ENCODE measurements around the gene TMEM223. TPM values are rescaled to one million over a fixed set of nuclear protein-coding genes. Genes with fewer than 3 reads are reported as not detected.
"Not testable (repeated sequence)": the region's sequence is repeated elsewhere in the genome, so short reads cannot be mapped to it uniquely, and the experiment has no call there.

Gene TMEM223, protein sequence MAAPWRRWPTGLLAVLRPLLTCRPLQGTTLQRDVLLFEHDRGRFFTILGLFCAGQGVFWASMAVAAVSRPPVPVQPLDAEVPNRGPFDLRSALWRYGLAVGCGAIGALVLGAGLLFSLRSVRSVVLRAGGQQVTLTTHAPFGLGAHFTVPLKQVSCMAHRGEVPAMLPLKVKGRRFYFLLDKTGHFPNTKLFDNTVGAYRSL
- total RNA-seq (2014; rRNA removed; shearing (Covaris generic)) = 46.4 and 47.4 TPM in 2 replicates
- 48.8 and 51.5 TPM in 2 replicates for polyA plus RNA-seq (2015; cell fraction: cytosol; rRNA removed)
- polyA plus RNA-seq (2015; cell fraction: nucleus; rRNA removed) = 17.9 and 21.4 TPM in 2 replicates

GRCh38 chr11:62791501-62792201 is at the start of gene TMEM223:
Gene TMEM223 (minus strand): TSS chr11:62792006. CDS start chr11:62791994, 12 bp downstream.
- DNase-seq (ENCODE audit: low read depth) = peak; percentile 82

- DNase-seq (ENCODE audit: low read depth) = not testable (repeated sequence)
These were observed 49.0 kb upstream of the TMEM223 start for GRCh38 chr11:62840721-62841360.

- DNase-seq (ENCODE audit: low read depth) = peak; percentile 89
These were observed 47.5 kb upstream of the TMEM223 start, which contains the start of gene WDR74 for GRCh38 chr11:62839050-62839945. Gene WDR74 (minus strand): TSS chr11:62839590. CDS start chr11:62839570, 20 bp downstream.

- DNase-seq (ENCODE audit: low read depth) = no peak
These were observed 43.5 kb upstream of the TMEM223 start for GRCh38 chr11:62835336-62835735.

GRCh38 chr11:62832336-62833234 is 40.8 kb upstream of the TMEM223 start, which contains the start of gene TEX54:
Gene TEX54 (minus strand): TSS chr11:62832841.
- no peak for DNase-seq (ENCODE audit: low read depth)

DNA sequence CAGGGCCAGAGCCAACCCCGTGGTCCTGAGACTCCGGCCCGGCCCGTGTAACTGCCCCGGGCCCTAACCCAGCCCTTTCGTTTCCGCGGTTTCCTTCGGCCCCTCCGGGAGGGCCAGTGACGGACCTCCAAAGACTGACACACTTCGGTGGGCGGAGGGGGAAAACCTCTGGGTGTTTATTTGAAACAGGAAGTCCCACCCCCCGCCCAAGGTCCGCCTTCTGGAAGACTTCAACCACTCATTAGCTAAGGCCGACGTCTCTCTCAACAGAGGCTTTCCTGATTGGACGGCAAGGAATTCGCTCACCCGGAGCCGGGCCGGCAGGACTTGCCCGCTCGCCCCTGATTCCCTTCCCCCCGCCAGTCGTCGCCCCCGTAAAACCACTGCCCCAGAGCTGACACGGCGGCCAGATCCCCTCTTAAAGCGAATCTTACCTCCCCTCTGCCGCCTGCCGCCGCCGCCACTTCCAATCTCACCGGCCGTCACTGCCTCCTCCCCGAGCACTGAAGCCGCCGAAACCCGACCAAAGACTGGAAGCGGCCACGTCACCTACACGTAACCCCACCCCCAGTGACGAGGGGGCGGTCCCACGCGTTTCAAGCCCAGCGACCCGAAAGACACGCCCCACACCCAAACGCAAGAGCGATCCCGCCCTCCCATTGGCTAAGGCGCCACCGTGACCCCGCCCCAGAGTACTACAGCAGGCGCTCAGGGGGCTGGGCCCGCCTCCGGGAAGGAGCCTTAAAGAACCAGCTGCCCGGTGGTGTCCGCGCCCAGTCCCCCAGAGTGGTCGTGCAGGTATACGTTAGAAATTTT is 39.9 kb upstream of the TMEM223 start, which contains the start of gene STX5:
STX5 (minus strand) TSS at position 532 of the 816 bp plus-strand sequence. CDS start 808 bp downstream, outside the sequence.
- peak; percentile 97 for DNase-seq (ENCODE audit: low read depth)

DNA sequence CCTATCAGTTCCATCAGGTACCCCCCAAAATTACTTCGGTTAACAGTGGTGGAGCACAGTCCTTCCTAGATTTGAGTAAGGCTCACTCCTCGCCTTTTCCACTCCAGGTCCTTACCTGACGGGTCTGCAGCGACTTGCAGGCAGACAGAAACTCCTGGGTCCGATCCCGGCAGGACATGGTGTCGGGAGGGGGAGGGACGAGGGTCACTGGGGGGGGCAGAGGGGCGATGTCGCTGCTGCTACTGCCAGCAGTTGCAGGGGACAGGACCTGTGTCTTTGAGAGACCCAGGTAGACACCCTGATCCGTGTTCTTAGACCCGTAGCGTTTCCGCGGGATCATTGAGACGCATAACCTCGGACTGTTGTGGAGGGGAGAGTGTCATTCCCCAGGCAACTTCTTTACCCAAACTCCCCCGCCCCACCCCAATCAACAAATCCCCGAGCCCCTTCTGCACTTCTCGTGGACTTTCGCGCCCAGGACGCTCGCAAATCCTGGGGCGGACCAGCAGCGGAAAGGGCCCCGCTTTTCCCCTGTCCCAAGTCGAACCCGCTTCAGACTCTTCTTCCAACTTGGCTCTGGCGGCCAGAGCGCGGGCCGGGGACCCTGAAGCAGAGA is 39.2 kb upstream of the TMEM223 start:
- DNase-seq (ENCODE audit: low read depth) = no peak

GRCh38 chr11:62828130-62828529 is 36.3 kb upstream of the TMEM223 start:
- not testable (repeated sequence) for DNase-seq (ENCODE audit: low read depth)

DNA sequence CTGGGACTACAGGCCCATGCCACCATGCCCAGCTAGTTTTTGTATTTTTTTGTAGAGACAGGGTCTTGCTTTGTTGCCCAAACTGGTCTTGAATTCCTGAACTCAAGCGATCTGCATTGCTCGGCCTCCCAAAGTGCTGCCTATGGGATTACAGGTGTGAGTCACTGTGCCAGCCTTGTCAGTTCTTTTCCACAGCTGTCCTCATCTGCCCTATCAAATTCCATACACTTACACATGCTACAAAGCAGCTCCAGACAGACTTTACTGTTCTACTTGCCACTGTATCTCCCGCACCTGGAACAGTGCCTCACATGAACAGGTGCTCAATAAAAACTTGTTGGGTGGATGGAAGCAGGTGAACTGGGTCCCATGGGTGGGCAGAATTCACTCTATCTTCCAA is 31.9 kb upstream of the TMEM223 start:
- DNase-seq (ENCODE audit: low read depth) = no peak

- no peak for DNase-seq (ENCODE audit: low read depth)
These were observed 25.3 kb upstream of the TMEM223 start for GRCh38 chr11:62817129-62817528.

DNA sequence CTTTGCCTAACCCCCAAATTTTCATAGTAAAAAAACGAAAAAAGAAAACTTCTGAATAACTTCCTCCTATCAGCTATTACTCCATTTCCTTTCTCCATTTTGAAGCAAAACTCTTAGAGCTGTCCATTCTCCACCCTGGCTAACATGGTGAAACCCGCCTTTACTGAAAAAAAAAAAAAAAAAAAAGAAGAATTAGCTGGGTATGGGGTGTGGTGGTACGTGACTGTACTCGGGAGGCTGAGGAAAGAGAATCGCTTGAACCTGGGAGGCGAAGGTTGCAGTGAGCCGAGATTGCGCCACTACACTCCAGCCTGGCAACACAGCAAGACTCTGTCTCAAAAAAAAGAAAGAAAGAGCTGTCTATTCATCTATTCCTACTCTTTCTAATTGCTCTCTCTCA is 24.8 kb upstream of the TMEM223 start:
- no peak for DNase-seq (ENCODE audit: low read depth)

- no peak for DNase-seq (ENCODE audit: low read depth)
These were observed 19.9 kb upstream of the TMEM223 start for GRCh38 chr11:62811659-62812058.

GRCh38 chr11:62810748-62811147 is 18.9 kb upstream of the TMEM223 start:
- no peak for DNase-seq (ENCODE audit: low read depth)

GRCh38 chr11:62806611-62807121 is 14.9 kb upstream of the TMEM223 start:
- DNase-seq (ENCODE audit: low read depth) = no peak

GRCh38 chr11:62805961-62806441 is 14.2 kb upstream of the TMEM223 start:
- DNase-seq (ENCODE audit: low read depth) = no peak

DNA sequence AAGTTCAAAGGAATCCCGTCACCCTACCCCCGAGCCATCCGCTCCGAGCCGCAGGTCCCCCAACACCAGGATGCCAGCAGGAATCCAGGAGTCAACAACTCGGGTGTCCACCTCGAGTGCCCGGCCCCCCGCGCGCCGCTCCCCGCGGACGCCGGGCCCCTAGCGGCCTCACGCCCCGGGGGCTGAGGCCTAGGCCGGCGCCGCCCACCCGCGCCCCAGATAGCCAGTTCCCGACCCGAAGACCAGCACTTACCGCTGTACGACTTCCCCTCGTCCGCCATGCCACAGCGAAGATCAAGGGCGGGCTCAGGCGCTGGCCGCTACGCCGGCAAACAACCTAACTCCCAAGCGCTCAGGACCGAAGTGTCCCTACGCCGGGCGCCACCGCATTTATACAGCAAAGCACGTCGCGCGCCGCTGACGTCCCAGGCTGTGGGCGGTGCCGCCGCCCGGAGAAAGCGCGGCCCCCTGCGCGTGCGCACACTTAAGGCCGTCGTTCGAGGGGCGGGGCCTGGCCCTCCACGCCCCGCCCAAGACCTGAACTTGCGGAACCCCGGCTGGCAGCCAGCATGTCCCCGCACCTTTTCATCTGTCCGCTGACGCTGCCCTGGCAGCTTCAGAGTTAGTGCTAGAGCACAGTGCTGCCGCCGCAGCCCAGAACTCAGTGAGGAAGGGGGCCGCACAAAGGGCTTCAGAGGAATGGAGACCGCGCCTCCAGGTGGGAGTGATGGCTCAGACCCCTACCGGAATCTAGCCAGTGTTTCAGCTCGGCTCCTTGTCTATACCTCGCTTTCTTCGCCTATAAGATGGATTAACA is 13.5 kb upstream of the TMEM223 start, which contains the start of gene NXF1:
NXF1 (minus strand) TSS at position 365 of the 817 bp plus-strand sequence; CDS start at position 281, 84 bp downstream.
- DNase-seq (ENCODE audit: low read depth) = peak; percentile 90

Data from HT1080 (cell line).